Neural cell (in vitro differentiated cells): ENCODE results near the gene LXN. TPM values are rescaled to one million over a fixed set of nuclear protein-coding genes. Genes with fewer than 3 reads are reported as not detected.

Experiments
- H2AFZ ChIP-seq: fragments of 200-600, 300-800 bp; sonication (generic), shearing (Covaris generic); 2 replicates; pipeline ENCODE4 v1.6.0; 2014; ENCODE audit warnings: low read depth, mild to moderate bottlenecking, antibody characterized with exemption, low read length, moderate library complexity
- H3F3A ChIP-seq: fragments of 200-600 bp; shearing (Covaris generic); 2 replicates; pipeline ENCODE4 v1.6.1; 2016; ENCODE audit warnings: mild to moderate bottlenecking, moderate library complexity, mixed read lengths, antibody characterized with exemption, low read length; ENCODE audit not compliant: insufficient read depth, poor library complexity, severe bottlenecking
- H3K27ac ChIP-seq: fragments of 200-600, 300-800 bp; sonication (generic), shearing (Covaris generic); 2 replicates; pipeline ENCODE4 v1.5.1; 2014; ENCODE audit warnings: mild to moderate bottlenecking, low read length, moderate library complexity
- H3K27me3 ChIP-seq: fragments of 300-800, 200-600 bp; sonication (generic), shearing (Covaris generic); 2 replicates; pipeline ENCODE4 v1.6.0; 2014; ENCODE audit warnings: mild to moderate bottlenecking, low read depth, low read length, moderate library complexity; ENCODE audit not compliant: insufficient read depth
- H3K36me3 ChIP-seq: fragments of 300-800, 200-600 bp; sonication (generic), shearing (Covaris generic); 2 replicates; pipeline ENCODE4 v1.5.1; 2014; ENCODE audit warnings: mild to moderate bottlenecking, antibody characterized with exemption, low read length, moderate library complexity; ENCODE audit not compliant: insufficient read depth
- H3K4me2 ChIP-seq: fragments of 300-800, 200-600 bp; sonication (generic), shearing (Covaris generic); 2 replicates; pipeline ENCODE4 v1.6.0; 2014; ENCODE audit warnings: mild to moderate bottlenecking, low read length
- H3K4me3 ChIP-seq: fragments of 300-800, 200-600 bp; sonication (generic), shearing (Covaris generic); 2 replicates; pipeline ENCODE4 v1.5.1; 2014; ENCODE audit warnings: mild to moderate bottlenecking, low read length, moderate library complexity
- H3K79me2 ChIP-seq: fragments of 200-600 bp; shearing (Covaris generic); replicated peaks from 2 replicates; pipeline ENCODE4 v1.6.0; 2014; ENCODE audit warnings: mild to moderate bottlenecking, low read length, moderate library complexity; ENCODE audit not compliant: insufficient read depth
- H3K9ac ChIP-seq: fragments of 300-800, 200-600 bp; sonication (generic), shearing (Covaris generic); 2 replicates; pipeline ENCODE4 v1.6.1; 2016; ENCODE audit warnings: mild to moderate bottlenecking, low read length, mixed read lengths
- H3K9me2 ChIP-seq: fragments of 200-600 bp; shearing (Covaris generic); 2 replicates; pipeline ENCODE4 v1.6.1; 2016; ENCODE audit warnings: mild to moderate bottlenecking, low read length, mixed read lengths; ENCODE audit not compliant: insufficient read depth
- H3K9me3 ChIP-seq: fragments of 200-600, 300-800 bp; sonication (generic), shearing (Covaris generic); 2 replicates; pipeline ENCODE4 v1.6.1; 2016; ENCODE audit warnings: mild to moderate bottlenecking, mixed run types, low read length, moderate library complexity, mixed read lengths
- H4K20me1 ChIP-seq: fragments of 200-600 bp; shearing (Covaris generic); 2 replicates; pipeline ENCODE4 v1.6.1; 2016; ENCODE audit warnings: mild to moderate bottlenecking, mixed run types; ENCODE audit not compliant: insufficient read depth
- EP300 ChIP-seq: fragments of 450-650 bp; conservative IDR thresholded peaks from 2 replicates; pipeline ENCODE4 v1.6.1; 2014; ENCODE audit warnings: antibody characterized with exemption, mild to moderate bottlenecking, moderate library complexity; ENCODE audit not compliant: poor library complexity, severe bottlenecking
- EZH2 ChIP-seq: fragments of 200-600, 300-800 bp; shearing (Covaris generic), sonication (generic); IDR thresholded peaks from 2 replicates; pipeline ENCODE4 v1.6.1; 2014; ENCODE audit warnings: antibody characterized with exemption, low read length, borderline replicate concordance, mild to moderate bottlenecking; ENCODE audit not compliant: insufficient read depth, poor library complexity, severe bottlenecking
- MXI1 ChIP-seq: fragments of 450-650 bp; conservative IDR thresholded peaks from 2 replicates; pipeline ENCODE4 v1.6.1; 2014; ENCODE audit warnings: antibody characterized with exemption, mild to moderate bottlenecking; ENCODE audit not compliant: poor library complexity, severe bottlenecking
- POLR2AphosphoS5 ChIP-seq: IDR thresholded peaks from 2 replicates; pipeline ENCODE4 v1.6.1; 2012
- RAD21 ChIP-seq: fragments of 450-650 bp; conservative IDR thresholded peaks from 2 replicates; pipeline ENCODE4 v1.6.1; 2014; ENCODE audit warnings: antibody characterized with exemption, mild to moderate bottlenecking, moderate library complexity
- SMC3 ChIP-seq: fragments of 450-650 bp; conservative IDR thresholded peaks from 2 replicates; pipeline ENCODE4 v1.6.1; 2014; ENCODE audit warnings: antibody characterized with exemption, mild to moderate bottlenecking, moderate library complexity; ENCODE audit not compliant: poor library complexity
- TAF1 ChIP-seq: IDR thresholded peaks from 2 replicates; pipeline ENCODE4 v1.6.1; 2012; ENCODE audit warnings: low read depth
- polyA plus RNA-seq: library from polyadenylated mRNA; depleted of rRNA; stranded (reverse); fragments of >200 nt; gene quantifications from 2 replicates; pipeline ENCODE4 v1.2.3, GENCODE V29; 2014
- TF ChIP-seq, protein P1 (sequence below): IDR thresholded peaks from 2 replicates; pipeline ENCODE4 v1.6.1; 2012; ENCODE audit warnings: borderline replicate concordance
- TF ChIP-seq, protein P2 (sequence below): fragments of 450-650 bp; IDR thresholded peaks from 2 replicates; pipeline ENCODE4 v1.5.1; 2014; ENCODE audit warnings: antibody characterized with exemption, mild to moderate bottlenecking, moderate library complexity; ENCODE audit not compliant: poor library complexity, severe bottlenecking

Gene LXN
- polyA plus RNA-seq, 1 donor from 2014 or later, result 0.53 TPM

DNA sequence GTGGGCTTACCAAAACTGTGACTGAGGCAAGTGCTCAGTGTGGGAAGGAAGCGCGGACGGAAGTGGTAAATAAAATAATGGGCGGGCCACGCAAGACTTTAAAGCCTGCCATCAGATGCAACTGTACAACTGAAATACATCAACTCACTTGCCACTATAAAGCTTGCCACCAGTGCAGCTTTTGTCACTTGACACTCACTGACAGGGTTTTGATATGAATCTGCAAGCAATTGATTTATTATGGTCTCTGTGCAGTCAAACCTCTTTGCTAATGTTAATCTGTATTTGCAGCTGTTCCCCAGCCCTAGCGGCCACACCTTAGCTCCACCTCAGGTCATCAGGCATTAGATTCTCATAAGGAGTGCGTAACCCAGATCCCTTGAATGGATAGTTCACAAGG lies 30.4 kb downstream of the LXN start:
- Histone ChIP-seq H3K9me2 (no peaks in the 10 kb centered on the region), H3F3A (no peaks in the 10 kb centered on the region), H3K4me2 (no peak overlapping the region), H3K4me3 (no peak overlapping the region), H3K36me3 (no peaks in the 10 kb centered on the region), H2AFZ (no peak overlapping the region), H3K9me3 (no peaks in the 10 kb centered on the region), H3K79me2 (peaks cover 24% of the 10 kb centered on the region), H3K27ac (no peak overlapping the region), H4K20me1 (no peaks in the 10 kb centered on the region), H3K27me3 (no peaks in the 10 kb centered on the region), H3K9ac (no peak overlapping the region)
- TF ChIP-seq, protein P1, sequence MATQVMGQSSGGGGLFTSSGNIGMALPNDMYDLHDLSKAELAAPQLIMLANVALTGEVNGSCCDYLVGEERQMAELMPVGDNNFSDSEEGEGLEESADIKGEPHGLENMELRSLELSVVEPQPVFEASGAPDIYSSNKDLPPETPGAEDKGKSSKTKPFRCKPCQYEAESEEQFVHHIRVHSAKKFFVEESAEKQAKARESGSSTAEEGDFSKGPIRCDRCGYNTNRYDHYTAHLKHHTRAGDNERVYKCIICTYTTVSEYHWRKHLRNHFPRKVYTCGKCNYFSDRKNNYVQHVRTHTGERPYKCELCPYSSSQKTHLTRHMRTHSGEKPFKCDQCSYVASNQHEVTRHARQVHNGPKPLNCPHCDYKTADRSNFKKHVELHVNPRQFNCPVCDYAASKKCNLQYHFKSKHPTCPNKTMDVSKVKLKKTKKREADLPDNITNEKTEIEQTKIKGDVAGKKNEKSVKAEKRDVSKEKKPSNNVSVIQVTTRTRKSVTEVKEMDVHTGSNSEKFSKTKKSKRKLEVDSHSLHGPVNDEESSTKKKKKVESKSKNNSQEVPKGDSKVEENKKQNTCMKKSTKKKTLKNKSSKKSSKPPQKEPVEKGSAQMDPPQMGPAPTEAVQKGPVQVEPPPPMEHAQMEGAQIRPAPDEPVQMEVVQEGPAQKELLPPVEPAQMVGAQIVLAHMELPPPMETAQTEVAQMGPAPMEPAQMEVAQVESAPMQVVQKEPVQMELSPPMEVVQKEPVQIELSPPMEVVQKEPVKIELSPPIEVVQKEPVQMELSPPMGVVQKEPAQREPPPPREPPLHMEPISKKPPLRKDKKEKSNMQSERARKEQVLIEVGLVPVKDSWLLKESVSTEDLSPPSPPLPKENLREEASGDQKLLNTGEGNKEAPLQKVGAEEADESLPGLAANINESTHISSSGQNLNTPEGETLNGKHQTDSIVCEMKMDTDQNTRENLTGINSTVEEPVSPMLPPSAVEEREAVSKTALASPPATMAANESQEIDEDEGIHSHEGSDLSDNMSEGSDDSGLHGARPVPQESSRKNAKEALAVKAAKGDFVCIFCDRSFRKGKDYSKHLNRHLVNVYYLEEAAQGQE, result no peak
- TF ChIP-seq, protein P2, sequence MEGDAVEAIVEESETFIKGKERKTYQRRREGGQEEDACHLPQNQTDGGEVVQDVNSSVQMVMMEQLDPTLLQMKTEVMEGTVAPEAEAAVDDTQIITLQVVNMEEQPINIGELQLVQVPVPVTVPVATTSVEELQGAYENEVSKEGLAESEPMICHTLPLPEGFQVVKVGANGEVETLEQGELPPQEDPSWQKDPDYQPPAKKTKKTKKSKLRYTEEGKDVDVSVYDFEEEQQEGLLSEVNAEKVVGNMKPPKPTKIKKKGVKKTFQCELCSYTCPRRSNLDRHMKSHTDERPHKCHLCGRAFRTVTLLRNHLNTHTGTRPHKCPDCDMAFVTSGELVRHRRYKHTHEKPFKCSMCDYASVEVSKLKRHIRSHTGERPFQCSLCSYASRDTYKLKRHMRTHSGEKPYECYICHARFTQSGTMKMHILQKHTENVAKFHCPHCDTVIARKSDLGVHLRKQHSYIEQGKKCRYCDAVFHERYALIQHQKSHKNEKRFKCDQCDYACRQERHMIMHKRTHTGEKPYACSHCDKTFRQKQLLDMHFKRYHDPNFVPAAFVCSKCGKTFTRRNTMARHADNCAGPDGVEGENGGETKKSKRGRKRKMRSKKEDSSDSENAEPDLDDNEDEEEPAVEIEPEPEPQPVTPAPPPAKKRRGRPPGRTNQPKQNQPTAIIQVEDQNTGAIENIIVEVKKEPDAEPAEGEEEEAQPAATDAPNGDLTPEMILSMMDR, result no peak
- TF ChIP-seq RAD21 (no peak), POLR2AphosphoS5 (no peak), MXI1 (no peak)

DNA sequence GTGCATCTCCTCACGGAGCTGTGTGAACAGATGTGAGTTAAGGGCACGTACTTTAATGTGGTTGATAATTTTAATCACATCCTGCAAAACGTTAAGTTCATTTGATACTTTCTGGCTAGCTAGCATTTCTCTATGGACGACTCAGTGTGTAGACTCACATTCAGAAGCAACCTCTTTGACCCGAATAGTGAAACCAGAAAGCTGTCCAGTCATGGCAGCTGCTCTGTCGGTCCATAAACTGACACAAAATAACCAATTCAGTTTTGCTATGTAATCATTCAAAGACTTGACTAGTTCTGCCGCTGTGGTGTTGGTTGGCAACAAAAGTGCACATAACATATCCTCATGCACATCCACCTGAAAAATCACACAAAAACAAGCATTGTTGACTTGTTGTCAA lies 31.8 kb downstream of the LXN start:
- H3K4me2 ChIP-seq, result no peak overlapping the region
- H3K9me3 ChIP-seq, result no peaks in the 10 kb centered on the region
- H3K36me3 ChIP-seq, result no peaks in the 10 kb centered on the region
- no peak overlapping the region for H3K9ac ChIP-seq
- no peak overlapping the region for H2AFZ ChIP-seq
- TF ChIP-seq POLR2AphosphoS5, result no peak
- TF ChIP-seq EP300, result no peak
- TF ChIP-seq SMC3, result no peak
- TF ChIP-seq TAF1, result no peak
- TF ChIP-seq EZH2, result no peak
- H3K9me2 ChIP-seq, result no peaks in the 10 kb centered on the region
- no peaks in the 10 kb centered on the region for H3K27me3 ChIP-seq
- no peak overlapping the region for H3K4me3 ChIP-seq
- no peaks in the 10 kb centered on the region for H3F3A ChIP-seq
- H3K79me2 ChIP-seq, result peaks cover 10% of the 10 kb centered on the region
- H3K27ac ChIP-seq, result no peak overlapping the region
- no peaks in the 10 kb centered on the region for H4K20me1 ChIP-seq

DNA sequence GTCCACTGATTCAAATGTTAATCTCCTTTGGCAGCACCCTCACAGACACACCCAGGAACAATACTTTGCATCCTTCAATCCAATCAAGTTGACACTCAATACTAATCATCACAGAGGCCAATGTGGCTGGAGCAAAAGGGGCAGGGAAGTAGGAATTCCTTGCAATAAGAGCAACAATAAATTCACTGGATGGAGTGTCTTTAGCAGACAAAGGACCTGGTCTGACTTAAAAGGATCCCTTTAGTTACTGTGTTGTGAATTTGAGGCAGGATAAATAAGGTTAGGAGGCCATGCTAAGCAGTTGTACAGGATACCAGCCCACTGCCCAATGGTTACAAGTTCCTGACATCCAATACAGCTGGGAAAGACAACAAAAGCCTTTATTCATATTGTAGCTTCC lies 40.5 kb downstream of the LXN start:
- no peaks in the 10 kb centered on the region for H3K9me2 ChIP-seq

More for the DNA sequence above, 40.5 kb downstream of the LXN start:
- H3K9me3 ChIP-seq, result no peaks in the 10 kb centered on the region
- no peaks in the 10 kb centered on the region for H3F3A ChIP-seq
- H2AFZ ChIP-seq, result no peak overlapping the region
- no peak overlapping the region for H3K4me3 ChIP-seq
- H3K36me3 ChIP-seq, result no peaks in the 10 kb centered on the region
- H3K9ac ChIP-seq, result no peak overlapping the region
- no peak for TF ChIP-seq SMC3
- H3K27me3 ChIP-seq, result no peaks in the 10 kb centered on the region
- H3K27ac ChIP-seq, result no peak overlapping the region
- H3K79me2 ChIP-seq, result no peaks in the 10 kb centered on the region
- H3K4me2 ChIP-seq, result no peak overlapping the region
- no peaks in the 10 kb centered on the region for H4K20me1 ChIP-seq
